SH-SY5Y (cell line): Measurements from ENCODE around the gene INHA.

Experiments used
- GATA2 ChIP-seq: IDR thresholded peaks from 2 replicates; pipeline ENCODE4 v1.6.1; 2011; ENCODE audit warnings: mild to moderate bottlenecking, low read depth, low read length
- GATA3 ChIP-seq: IDR thresholded peaks from 2 replicates; pipeline ENCODE4 v1.6.1; 2011; ENCODE audit warnings: low read depth, mild to moderate bottlenecking, low read length, moderate library complexity

GRCh38 chr2:219560037-219560892 is 11.8 kb upstream of the INHA start:
- TF ChIP-seq GATA2, result no peak
- TF ChIP-seq GATA3, result no peak
